Head of caudate nucleus (tissue), 42 donors: ENCODE data around the gene R3HDM1.
"Not testable (repeated sequence)": the region's sequence is repeated elsewhere in the genome, so short reads cannot be mapped to it uniquely, and the experiment has no call there.

Source experiments
- DNase-seq, 42 donors: peaks; one replicate each; pipeline versions ENCODE4 v3.0.0 to v3.0.0-alpha.2; 2020 to 2021; ENCODE audit warnings: mixed read lengths in 7 of 42
- intact Hi-C: fragments of 100-400 bp; cut with DNase I; formaldehyde crosslinking; loops from one replicate; pipeline ENCODE4 v1.15.0; 2022

R3HDM1 gene

GRCh38 chr2:135557530-135557929 lies 26.2 kb downstream of the R3HDM1 start:
- DNase-seq: no peak
- intact Hi-C loops: no loop called here

- DNase-seq: no peak
- intact Hi-C loops: no loop called here
These were observed 30.6 kb downstream of the R3HDM1 start for GRCh38 chr2:135561925-135562324.

GRCh38 chr2:135563793-135564192 lies 32.5 kb downstream of the R3HDM1 start:
- intact Hi-C loops: no loop called here
- no peak for DNase-seq

- DNase-seq: no peak
- intact Hi-C loops: no loop called here
These were observed 39.6 kb downstream of the R3HDM1 start for GRCh38 chr2:135570884-135571283.

GRCh38 chr2:135573620-135574019 lies 42.3 kb downstream of the R3HDM1 start:
- intact Hi-C loops: no loop called here
- no peak for DNase-seq

- intact Hi-C loops: no loop called here
- DNase-seq: no peak
These were observed 50.0 kb downstream of the R3HDM1 start for GRCh38 chr2:135581282-135581681.

- peak in 6 of 42 donors; percentile 10 to 56 (median 26) for DNase-seq
- intact Hi-C loops: no loop called here
These were observed 51.1 kb downstream of the R3HDM1 start for GRCh38 chr2:135582383-135582782.

- peak in 2 of 42 donors; percentile 9 to 41 for DNase-seq
- intact Hi-C loops: no loop called here
These were observed 54.3 kb downstream of the R3HDM1 start for GRCh38 chr2:135585586-135585985.

GRCh38 chr2:135586148-135586547 lies 54.9 kb downstream of the R3HDM1 start:
- intact Hi-C loops: no loop called here
- DNase-seq: peak in 7 of 42 donors; percentile 5 to 48 (median 20)

- no peak for DNase-seq
- intact Hi-C loops: no loop called here
These were observed 56.7 kb downstream of the R3HDM1 start for GRCh38 chr2:135587958-135588357.

GRCh38 chr2:135590619-135591260 lies 59.5 kb downstream of the R3HDM1 start:
- no peak for DNase-seq
- intact Hi-C loops: loop anchor here (10.0 kb wide), 1 partner anchor 606 kb away; no protein-coding TSS in a partner anchor

- intact Hi-C loops: no loop called here
- no peak for DNase-seq
These were observed 69.6 kb downstream of the R3HDM1 start for GRCh38 chr2:135600915-135601314.

- intact Hi-C loops: no loop called here
- DNase-seq: no peak
These were observed 72.3 kb downstream of the R3HDM1 start for GRCh38 chr2:135603543-135603942.

- intact Hi-C loops: no loop called here
- DNase-seq: no peak
These were observed 76.3 kb downstream of the R3HDM1 start for GRCh38 chr2:135607561-135607960.

GRCh38 chr2:135612319-135612718 lies 81.0 kb downstream of the R3HDM1 start:
- intact Hi-C loops: no loop called here
- no peak for DNase-seq

GRCh38 chr2:135615404-135615803 lies 84.1 kb downstream of the R3HDM1 start:
- no peak for DNase-seq
- intact Hi-C loops: no loop called here

- intact Hi-C loops: no loop called here
- DNase-seq: no peak
These were observed 86.3 kb downstream of the R3HDM1 start for GRCh38 chr2:135617501-135618015.

GRCh38 chr2:135620198-135620597 lies 88.9 kb downstream of the R3HDM1 start:
- DNase-seq: no peak
- intact Hi-C loops: no loop called here

- no peak for DNase-seq
- intact Hi-C loops: no loop called here
These were observed 98.2 kb downstream of the R3HDM1 start for GRCh38 chr2:135629520-135629919.

GRCh38 chr2:135630034-135630433 lies 98.8 kb downstream of the R3HDM1 start:
- intact Hi-C loops: not testable (repeated sequence)

GRCh38 chr2:135630488-135630887 lies 99.2 kb downstream of the R3HDM1 start:
- DNase-seq: no peak

More at GRCh38 chr2:135630034-135630433, 98.8 kb downstream of the R3HDM1 start:
- not testable (repeated sequence) for DNase-seq

More at GRCh38 chr2:135630488-135630887, 99.2 kb downstream of the R3HDM1 start:
- intact Hi-C loops: no loop called here
